Panc1 (cell line): ENCODE measurements around the gene FKBP4. TPM values are rescaled to one million over a fixed set of nuclear protein-coding genes. Genes with fewer than 3 reads are reported as not detected.

ENCODE experiments used
- ATAC-seq: fragments of 200-7000 bp; cut with Tn5 transposase; 2 replicates; pipeline ENCODE4 v1.9.1; 2020; ENCODE audit warnings: mild to moderate bottlenecking, moderate library complexity
- BruUV-seq: library from RNA; stranded (reverse); fragments of 400-500 nt; replicated peaks from 2 replicates; lab custom pipeline; 2021; lab: Mats Ljungman, UMichigan
- CTCF ChIA-PET: fragments of 300-600 bp; sonication (Branson Sonifier 250); formaldehyde crosslinking; loops from one replicate; lab custom pipeline; 2022; ENCODE audit warnings: antibody characterized with exemption; lab: Charles Lee
- POLR2A ChIA-PET: fragments of 300-600 bp; sonication (Branson Sonifier 250); formaldehyde crosslinking; loops from one replicate; lab custom pipeline; 2022; ENCODE audit warnings: antibody characterized with exemption; lab: Charles Lee
- DNase-seq: peaks from one replicate; pipeline ENCODE4 v3.0.0-alpha.2; 2010; ENCODE audit warnings: low read depth, low spot score
- H3K27ac ChIP-seq: 2 replicates; pipeline ENCODE4 v1.5.1; 2011; ENCODE audit warnings: mild to moderate bottlenecking, low read length, inconsistent platforms
- H3K27me3 ChIP-seq: fragments of 200-500 bp; sonication (Bioruptor generic); 2 replicates; pipeline ENCODE4 v1.6.0; 2014; ENCODE audit warnings: low read length, inconsistent platforms; ENCODE audit not compliant: control insufficient read depth, insufficient read depth
- H3K36me3 ChIP-seq: fragments of 200-500 bp; sonication (Bioruptor generic); 2 replicates; pipeline ENCODE4 v1.5.1; 2014; ENCODE audit warnings: inconsistent platforms, mild to moderate bottlenecking, low read length, moderate library complexity; ENCODE audit not compliant: control insufficient read depth, insufficient read depth
- H3K4me1 ChIP-seq: 2 replicates; pipeline ENCODE4 v1.5.1; 2011; ENCODE audit warnings: inconsistent platforms, mild to moderate bottlenecking, low read length, moderate library complexity; ENCODE audit not compliant: control insufficient read depth, insufficient read depth
- H3K4me3 ChIP-seq, 2 experiments: 2 replicates each; pipeline ENCODE4 v1.5.1; 2011 to 2012; ENCODE audit warnings: low read depth in 2 of 2, low read length in 2 of 2, mild to moderate bottlenecking in 2 of 2, inconsistent platforms in 1 of 2, moderate library complexity in 1 of 2
- H3K9me3 ChIP-seq: fragments of 200-500 bp; sonication (Bioruptor generic); 2 replicates; pipeline ENCODE4 v1.5.1; 2014; ENCODE audit warnings: low read depth, mild to moderate bottlenecking, inconsistent platforms, low read length, moderate library complexity; ENCODE audit not compliant: control insufficient read depth, insufficient read depth
- POLR2AphosphoS5 ChIP-seq: IDR thresholded peaks from 2 replicates; pipeline ENCODE4 v1.6.1; 2012; ENCODE audit warnings: mild to moderate bottlenecking, low read depth, low read length, moderate library complexity
- SIN3A ChIP-seq: IDR thresholded peaks from 2 replicates; pipeline ENCODE4 v1.6.1; 2012; ENCODE audit warnings: low read depth, mild to moderate bottlenecking, low read length, moderate library complexity, borderline replicate concordance; ENCODE audit not compliant: insufficient read depth
- TCF7L2 ChIP-seq: IDR thresholded peaks from 2 replicates; pipeline ENCODE4 v1.6.1; 2011; ENCODE audit warnings: mild to moderate bottlenecking, low read depth, low read length, inconsistent platforms
- in situ Hi-C: cut with HindIII; loops from 2 replicates; pipeline ENCODE4 v1.10.0; 2016; ENCODE audit warnings: low sequenced_read_pairs, low pct_unique_long_range_greater_than_20kb
- intact Hi-C: fragments of 100-400 bp; cut with micrococcal nuclease; formaldehyde crosslinking; loops from one replicate; pipeline ENCODE4 v1.10.0; 2022; ENCODE audit not compliant: unreplicated experiment
- total RNA-seq: library from RNA; stranded (reverse); gene quantifications from one replicate; pipeline ENCODE4 v1.2.1, GENCODE V29; 2021; ENCODE audit not compliant: unreplicated experiment
- TF ChIP-seq, protein P1 (sequence below), 2 experiments: IDR thresholded peaks; 2 replicates each; pipeline ENCODE4 v1.6.1; 2011 to 2012; ENCODE audit warnings: low read depth in 2 of 2, control low read depth in 1 of 2, low read length in 1 of 2, mild to moderate bottlenecking in 1 of 2, moderate library complexity in 1 of 2; ENCODE audit not compliant: insufficient read depth in 1 of 2
- TF ChIP-seq, protein P2 (sequence below): fragments of 450-650 bp; IDR thresholded peaks from 2 replicates; pipeline ENCODE4 v1.5.1; 2017; ENCODE audit warnings: mild to moderate bottlenecking

The FKBP4 gene
- total RNA-seq, 1 experiment from 2014 or later: 64.9 TPM

GRCh38 chr12:2772370-2772769, 22.4 kb upstream of the FKBP4 start:
- BruUV-seq: no TSS peak
- no peak for ATAC-seq
- in situ Hi-C loops (no loop called here), intact Hi-C loops (no loop called here)
- Histone ChIP-seq H3K4me1 (no peaks in the 10 kb centered on the region), H3K36me3 (no peaks in the 10 kb centered on the region), H3K9me3 (no peaks in the 10 kb centered on the region), H3K4me3 (no peak overlapping the region), H3K27me3 (no peaks in the 10 kb centered on the region), H3K27ac (no peak overlapping the region)
- TF ChIP-seq SIN3A: no peak
- TF ChIP-seq POLR2AphosphoS5: no peak
- TF ChIP-seq, protein P1, sequence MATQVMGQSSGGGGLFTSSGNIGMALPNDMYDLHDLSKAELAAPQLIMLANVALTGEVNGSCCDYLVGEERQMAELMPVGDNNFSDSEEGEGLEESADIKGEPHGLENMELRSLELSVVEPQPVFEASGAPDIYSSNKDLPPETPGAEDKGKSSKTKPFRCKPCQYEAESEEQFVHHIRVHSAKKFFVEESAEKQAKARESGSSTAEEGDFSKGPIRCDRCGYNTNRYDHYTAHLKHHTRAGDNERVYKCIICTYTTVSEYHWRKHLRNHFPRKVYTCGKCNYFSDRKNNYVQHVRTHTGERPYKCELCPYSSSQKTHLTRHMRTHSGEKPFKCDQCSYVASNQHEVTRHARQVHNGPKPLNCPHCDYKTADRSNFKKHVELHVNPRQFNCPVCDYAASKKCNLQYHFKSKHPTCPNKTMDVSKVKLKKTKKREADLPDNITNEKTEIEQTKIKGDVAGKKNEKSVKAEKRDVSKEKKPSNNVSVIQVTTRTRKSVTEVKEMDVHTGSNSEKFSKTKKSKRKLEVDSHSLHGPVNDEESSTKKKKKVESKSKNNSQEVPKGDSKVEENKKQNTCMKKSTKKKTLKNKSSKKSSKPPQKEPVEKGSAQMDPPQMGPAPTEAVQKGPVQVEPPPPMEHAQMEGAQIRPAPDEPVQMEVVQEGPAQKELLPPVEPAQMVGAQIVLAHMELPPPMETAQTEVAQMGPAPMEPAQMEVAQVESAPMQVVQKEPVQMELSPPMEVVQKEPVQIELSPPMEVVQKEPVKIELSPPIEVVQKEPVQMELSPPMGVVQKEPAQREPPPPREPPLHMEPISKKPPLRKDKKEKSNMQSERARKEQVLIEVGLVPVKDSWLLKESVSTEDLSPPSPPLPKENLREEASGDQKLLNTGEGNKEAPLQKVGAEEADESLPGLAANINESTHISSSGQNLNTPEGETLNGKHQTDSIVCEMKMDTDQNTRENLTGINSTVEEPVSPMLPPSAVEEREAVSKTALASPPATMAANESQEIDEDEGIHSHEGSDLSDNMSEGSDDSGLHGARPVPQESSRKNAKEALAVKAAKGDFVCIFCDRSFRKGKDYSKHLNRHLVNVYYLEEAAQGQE (IDR thresholded peaks at IDR 0.05; ENCODE audit: insufficient read depth in 1 of 2, low read depth in 2 of 2, low read length in 1 of 2): no peak
- TF ChIP-seq, protein P2, sequence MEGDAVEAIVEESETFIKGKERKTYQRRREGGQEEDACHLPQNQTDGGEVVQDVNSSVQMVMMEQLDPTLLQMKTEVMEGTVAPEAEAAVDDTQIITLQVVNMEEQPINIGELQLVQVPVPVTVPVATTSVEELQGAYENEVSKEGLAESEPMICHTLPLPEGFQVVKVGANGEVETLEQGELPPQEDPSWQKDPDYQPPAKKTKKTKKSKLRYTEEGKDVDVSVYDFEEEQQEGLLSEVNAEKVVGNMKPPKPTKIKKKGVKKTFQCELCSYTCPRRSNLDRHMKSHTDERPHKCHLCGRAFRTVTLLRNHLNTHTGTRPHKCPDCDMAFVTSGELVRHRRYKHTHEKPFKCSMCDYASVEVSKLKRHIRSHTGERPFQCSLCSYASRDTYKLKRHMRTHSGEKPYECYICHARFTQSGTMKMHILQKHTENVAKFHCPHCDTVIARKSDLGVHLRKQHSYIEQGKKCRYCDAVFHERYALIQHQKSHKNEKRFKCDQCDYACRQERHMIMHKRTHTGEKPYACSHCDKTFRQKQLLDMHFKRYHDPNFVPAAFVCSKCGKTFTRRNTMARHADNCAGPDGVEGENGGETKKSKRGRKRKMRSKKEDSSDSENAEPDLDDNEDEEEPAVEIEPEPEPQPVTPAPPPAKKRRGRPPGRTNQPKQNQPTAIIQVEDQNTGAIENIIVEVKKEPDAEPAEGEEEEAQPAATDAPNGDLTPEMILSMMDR: no peak
- no peak for TF ChIP-seq TCF7L2
- DNase-seq: no peak
- ChIA-PET CTCF (no interaction called here), POLR2A (no interaction called here)

GRCh38 chr12:2773199-2773875, 21.4 kb upstream of the FKBP4 start:
- H3K27ac ChIP-seq: no peak overlapping the region
- CTCF ChIA-PET: no interaction called here
- intact Hi-C loops: no loop called here

More at GRCh38 chr12:2773199-2773875, 21.4 kb upstream of the FKBP4 start:
- POLR2A ChIA-PET: no interaction called here
- Histone ChIP-seq H3K4me1 (no peaks in the 10 kb centered on the region), H3K9me3 (no peaks in the 10 kb centered on the region), H3K27me3 (no peaks in the 10 kb centered on the region), H3K36me3 (no peaks in the 10 kb centered on the region), H3K4me3 (no peak overlapping the region)
- in situ Hi-C loops: no loop called here
- ATAC-seq (no peak), DNase-seq (no peak)
- BruUV-seq: no TSS peak
- no peak for TF ChIP-seq POLR2AphosphoS5
- TF ChIP-seq, protein P2: no peak
- TF ChIP-seq, protein P1 (IDR thresholded peaks at IDR 0.05; ENCODE audit: insufficient read depth in 1 of 2, low read depth in 2 of 2, low read length in 1 of 2): no peak
- TF ChIP-seq SIN3A: no peak
- TF ChIP-seq TCF7L2: no peak
